A549 (cell line): ENCODE data around the gene NUB1. TPM values are rescaled to one million over a fixed set of nuclear protein-coding genes. Genes with fewer than 3 reads are reported as not detected.

ENCODE experiments used
- ATAC-seq, 2 experiments: fragments of 200-7000 bp in 1 of 2; fragments of >200 bp in 1 of 2; cut with Nextera tagmentation in 1 of 2; cut with Tn5 transposase in 1 of 2; 3 replicates each; pipeline versions ENCODE4 v1.8.0 to v1.9.1; 2018 to 2020; ENCODE audit warnings: mild to moderate bottlenecking in 1 of 2, moderate library complexity in 1 of 2
- CTCF ChIA-PET: fragments of 300-600 bp; sonication (Branson Sonifier 250); formaldehyde crosslinking; extraction: SDS; loops from one replicate; lab custom pipeline; 2021; ENCODE audit warnings: antibody characterized with exemption, inconsistent platforms; lab: Yijun Ruan, JAX
- POLR2A ChIA-PET: fragments of 350-600 bp; formaldehyde crosslinking; extraction: SDS; loops from one replicate; lab custom pipeline; 2021; ENCODE audit warnings: antibody characterized with exemption, inconsistent platforms; lab: Yijun Ruan, JAX
- DNase-seq, 2 experiments: peaks; one replicate each; pipeline versions ENCODE4 v3.0.0 to v3.0.0-alpha.2; 2011 to 2016; ENCODE audit warnings: low read depth in 1 of 2, low spot score in 1 of 2
- FAIRE-seq: peaks from 2 replicates; lab custom pipeline; 2011; peaks lifted over from hg19 to GRCh38; lab: Jason Lieb, UNC
- H3K27ac ChIP-seq, 2 experiments: fragments of >200 bp; sonication (Bioruptor Twin); formaldehyde crosslinking; 3 replicates each; pipeline ENCODE4 v1.5.1; 2016 to 2017
- H3K4me1 ChIP-seq: fragments of >200 bp; sonication (Bioruptor Twin); formaldehyde crosslinking; 3 replicates; pipeline ENCODE4 v1.6.1; 2016
- H3K4me2 ChIP-seq: fragments of >200 bp; sonication (Bioruptor Twin); formaldehyde crosslinking; 3 replicates; pipeline ENCODE4 v1.6.1; 2016
- H3K4me3 ChIP-seq: fragments of >200 bp; sonication (Bioruptor Twin); formaldehyde crosslinking; 3 replicates; pipeline ENCODE4 v1.5.1; 2016
- H3K9me3 ChIP-seq: fragments of >200 bp; sonication (Bioruptor Twin); formaldehyde crosslinking; 3 replicates; pipeline ENCODE4 v1.6.1; 2016
- BHLHE40 ChIP-seq: IDR thresholded peaks from 2 replicates; pipeline ENCODE4 v1.6.1; 2012; ENCODE audit warnings: low read depth, low read length, inconsistent platforms
- CBX2 ChIP-seq: fragments of 200-600 bp; sonication (generic); IDR thresholded peaks from 2 replicates; pipeline ENCODE4 v1.6.1; 2016; ENCODE audit warnings: low read depth, mild to moderate bottlenecking, borderline replicate concordance
- CHD2 ChIP-seq: fragments of 150-350 bp; IDR thresholded peaks from 2 replicates; pipeline ENCODE4 v1.6.1; 2014; ENCODE audit warnings: low read length; ENCODE audit not compliant: partially characterized antibody
- EHF ChIP-seq: fragments of 250-450 bp; sonication (Bioruptor Pico); IDR thresholded peaks from 2 replicates; pipeline ENCODE4 v1.5.0; 2020; ENCODE audit warnings: mild to moderate bottlenecking
- EP300 ChIP-seq, 2 experiments: fragments of >200 bp; sonication (Bioruptor Twin); formaldehyde crosslinking; IDR thresholded peaks; 2 replicates in 1 of 2; 3 replicates in 1 of 2; pipeline ENCODE4 v1.6.1; 2016 to 2017
- HDAC2 ChIP-seq: fragments of 200-600 bp; sonication (generic); IDR thresholded peaks from 2 replicates; pipeline ENCODE4 v1.6.1; 2016
- HOXA7 ChIP-seq: fragments of 250-450 bp; sonication (Bioruptor Pico); IDR thresholded peaks from 2 replicates; pipeline ENCODE4 v1.5.0; 2020; ENCODE audit warnings: mild to moderate bottlenecking, moderate library complexity
- HOXB13 ChIP-seq: fragments of 250-450 bp; sonication (Bioruptor Pico); IDR thresholded peaks from 2 replicates; pipeline ENCODE4 v1.5.0; 2020; ENCODE audit warnings: low read depth, mild to moderate bottlenecking, moderate library complexity
- HOXB5 ChIP-seq: fragments of 250-450 bp; sonication (Bioruptor Pico); IDR thresholded peaks from 2 replicates; pipeline ENCODE4 v1.5.0; 2020; ENCODE audit warnings: mild to moderate bottlenecking, moderate library complexity
- MAFK ChIP-seq: fragments of 450-650 bp; IDR thresholded peaks from 2 replicates; pipeline ENCODE4 v1.6.1; 2014; ENCODE audit not compliant: partially characterized antibody
- MYC ChIP-seq: IDR thresholded peaks from 2 replicates; pipeline ENCODE4 v1.6.1; 2012; ENCODE audit warnings: mild to moderate bottlenecking, inconsistent platforms, low read length, improper control_type of control experiment, borderline replicate concordance
- NFE2L2 ChIP-seq: fragments of 150-350 bp; conservative IDR thresholded peaks from 2 replicates; pipeline ENCODE4 v1.6.1; 2014; ENCODE audit warnings: low read length
- NPAS2 ChIP-seq: fragments of 250-450 bp; sonication (Bioruptor Pico); IDR thresholded peaks from 2 replicates; pipeline ENCODE4 v1.8.0; 2022; ENCODE audit warnings: mild to moderate bottlenecking, moderate library complexity, borderline replicate concordance
- PBX3 ChIP-seq: IDR thresholded peaks from 2 replicates; pipeline ENCODE4 v1.6.1; 2012
- PHF8 ChIP-seq: fragments of 200-600 bp; sonication (generic); IDR thresholded peaks from 2 replicates; pipeline ENCODE4 v1.6.1; 2016; ENCODE audit warnings: low read depth, mild to moderate bottlenecking, antibody characterized with exemption, moderate library complexity, borderline replicate concordance
- POLR2AphosphoS2 ChIP-seq: conservative IDR thresholded peaks from 2 replicates; pipeline ENCODE4 v1.6.1; 2012; ENCODE audit warnings: low read length, improper control_type of control experiment, inconsistent platforms
- RCOR1 ChIP-seq: fragments of 150-350 bp; IDR thresholded peaks from 2 replicates; pipeline ENCODE4 v1.6.1; 2014; ENCODE audit warnings: antibody characterized with exemption, low read length, low read depth
- SMC3 ChIP-seq: fragments of >200 bp; sonication (Bioruptor Twin); formaldehyde crosslinking; IDR thresholded peaks from 3 replicates; pipeline ENCODE4 v1.6.1; 2018; ENCODE audit warnings: inconsistent platforms
- TFCP2L1 ChIP-seq: fragments of 250-450 bp; sonication (Bioruptor Pico); IDR thresholded peaks from 2 replicates; pipeline ENCODE4 v1.5.0; 2021; ENCODE audit warnings: mild to moderate bottlenecking
- TP53 ChIP-seq: fragments of 250-450 bp; sonication (Bioruptor Pico); IDR thresholded peaks from 2 replicates; pipeline ENCODE4 v1.5.0; 2021; ENCODE audit warnings: mild to moderate bottlenecking, moderate library complexity
- USF2 ChIP-seq: fragments of 450-650 bp; IDR thresholded peaks from 2 replicates; pipeline ENCODE4 v1.6.1; 2014; ENCODE audit warnings: antibody characterized with exemption
- ZC3H11A ChIP-seq: fragments of 450-650 bp; IDR thresholded peaks from 2 replicates; pipeline ENCODE4 v1.6.1; 2014; ENCODE audit warnings: antibody characterized with exemption, mild to moderate bottlenecking
- ZFP36 ChIP-seq: fragments of 450-650 bp; IDR thresholded peaks from 2 replicates; pipeline ENCODE4 v1.6.1; 2014; ENCODE audit warnings: borderline replicate concordance; ENCODE audit not compliant: partially characterized antibody
- WGBS: methylation state at CpG from one replicate; pipeline ENCODE4 v1.1.6; 2017; ENCODE audit errors: missing lambda C conversion rate; 5-methylcytosine and 5-hydroxymethylcytosine counted together
- polyA plus RNA-seq, 4 experiments: library from polyadenylated mRNA; depleted of rRNA in 3 of 4; stranded (reverse); fragments of >200 nt; fragmentation: RNase III in 1 of 4; extraction: RNeasy Plus Mini Kit Qiagen cat#74134 plus additional on column Dnase treatment in 1 of 4; gene quantifications; 2 replicates in 3 of 4; 3 replicates in 1 of 4; pipeline ENCODE4 v1.2.3, GENCODE V29; 2011 to 2017
- TF ChIP-seq, protein P1 (sequence below): fragments of 250-450 bp; sonication (Bioruptor Pico); IDR thresholded peaks from 2 replicates; pipeline ENCODE4 v1.5.0; 2021; ENCODE audit warnings: mild to moderate bottlenecking, moderate library complexity, borderline replicate concordance
- TF ChIP-seq, protein P2 (sequence below): fragments of 250-450 bp; sonication (Bioruptor Pico); IDR thresholded peaks from 2 replicates; pipeline ENCODE4 v1.5.0; 2020; ENCODE audit warnings: low read depth, mild to moderate bottlenecking, moderate library complexity

NUB1 gene
- polyA plus RNA-seq, 2 of the 4 experiments (the other 2 are of a cell fraction) = 45.0 to 105 TPM

DNA sequence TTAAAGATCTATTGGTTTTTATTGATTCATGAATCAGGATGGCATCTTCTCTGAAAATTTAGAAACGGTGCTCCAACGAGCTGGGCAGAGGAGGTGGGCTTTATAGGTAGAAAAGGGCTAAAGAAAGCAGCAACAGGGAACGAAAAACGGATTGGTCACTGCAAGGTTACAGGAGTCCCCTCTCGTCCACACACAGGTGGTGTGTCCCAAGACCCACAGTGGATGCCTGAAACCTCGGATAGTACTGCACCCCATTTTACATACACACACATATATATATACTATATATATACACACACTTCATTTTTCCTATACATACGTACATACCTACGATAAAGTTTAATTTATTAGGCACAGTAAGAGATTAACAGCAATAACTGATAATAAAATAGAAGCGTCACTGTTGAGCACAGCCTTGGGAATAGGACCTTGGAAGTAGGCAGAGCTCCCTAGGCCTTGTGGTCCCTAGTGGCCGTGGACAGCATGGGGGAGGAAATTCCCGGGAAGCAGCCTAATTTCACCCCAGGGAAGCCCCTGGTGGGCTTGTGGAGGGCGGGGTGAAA lies 737 bp upstream of the NUB1 start:
- DNase-seq = no peak
- POLR2A ChIA-PET = interaction anchor here (0.7 to 1.6 kb wide), 11 partner anchors 12 to 519 kb away, joined by 3 to 10 read pairs (median 3); partner anchors contain the start of gene ABCF2
- Histone ChIP-seq H3K4me3 (peak overlapping the region; percentile 68), H3K4me2 (peak overlapping the region; percentile 61), H3K4me1 (peaks cover 18% of the 10 kb centered on the region), H3K9me3 (0 out of 3 replicates have a peak, but pooled peaks cover 2% of the 10 kb centered on the region), H3K27ac (peak overlapping the region; percentile 22 to 81; a peak in 4 of 6 replicates)
- FAIRE-seq = no peak
- ATAC-seq = peak in 1 of 2 experiments; percentile 62; a peak in 3 of 6 replicates
- CTCF ChIA-PET = interaction anchor here (1.3 to 9.1 kb wide), 5 partner anchors 10 to 25 kb away, joined by 6 to 50 read pairs (median 7); no protein-coding TSS in a partner anchor
- TF ChIP-seq EHF (CRISPR knock-in tag) (no peak), USF2 (no peak), PHF8 (no peak), HOXB5 (CRISPR knock-in tag) (no peak), SMC3 (no peak), MAFK (no peak), HOXB13 (no peak)
- WGBS = 60% methylated on average over 12 of the region's 12 CpGs

- POLR2A ChIA-PET = interaction anchor here (0.9 to 1.6 kb wide), 6 partner anchors 10 to 115 kb away, joined by 3 to 10 read pairs (median 4); partner anchors contain the start of gene ABCF2
- FAIRE-seq (no peak), ATAC-seq (no peak), DNase-seq (no peak)
- no peak for TF ChIP-seq RCOR1
- no peak for TF ChIP-seq SMC3
- no peak for TF ChIP-seq NPAS2 (CRISPR knock-in tag)
- TF ChIP-seq ZFP36 = no peak
- no peak for TF ChIP-seq HOXB13
- no peak for TF ChIP-seq HDAC2
- TF ChIP-seq PBX3 = no peak
- TF ChIP-seq ZC3H11A = no peak
- TF ChIP-seq TP53 (CRISPR knock-in tag) = no peak
- CTCF ChIA-PET = interaction anchor here (1.3 to 9.1 kb wide), 5 partner anchors 8 to 26 kb away, joined by 5 to 50 read pairs (median 7); no protein-coding TSS in a partner anchor
- Histone ChIP-seq H3K4me1 (peaks cover 31% of the 10 kb centered on the region), H3K4me2 (peak overlapping the region; percentile 89), H3K4me3 (peak overlapping the region; percentile 68), H3K9me3 (0 out of 3 replicates have a peak, but pooled peaks cover 2% of the 10 kb centered on the region), H3K27ac (peak overlapping the region; percentile 83 to 93)
- 1% methylated on average over 11 of the region's 11 CpGs for WGBS
These were observed 562 bp downstream of the NUB1 start for GRCh38 chr7:151342102-151342646.

- ChIA-PET CTCF (interaction anchor here (0.7 to 9.1 kb wide), 7 partner anchors 10 to 105 kb away, joined by 3 to 50 read pairs (median 5); no protein-coding TSS in a partner anchor), POLR2A (no interaction called here)
- FAIRE-seq (no peak), DNase-seq (no peak), ATAC-seq (no peak)
- Histone ChIP-seq H3K4me1 (peaks cover 37% of the 10 kb centered on the region), H3K4me3 (peak overlapping the region; percentile 68), H3K9me3 (0 out of 3 replicates have a peak, but pooled peaks cover 2% of the 10 kb centered on the region), H3K4me2 (peak overlapping the region; percentile 89), H3K27ac (peak overlapping the region; percentile 83 to 93; a peak in 4 of 6 replicates)
- 60% methylated on average over 8 of the region's 8 CpGs for WGBS
- TF ChIP-seq, protein P1, sequence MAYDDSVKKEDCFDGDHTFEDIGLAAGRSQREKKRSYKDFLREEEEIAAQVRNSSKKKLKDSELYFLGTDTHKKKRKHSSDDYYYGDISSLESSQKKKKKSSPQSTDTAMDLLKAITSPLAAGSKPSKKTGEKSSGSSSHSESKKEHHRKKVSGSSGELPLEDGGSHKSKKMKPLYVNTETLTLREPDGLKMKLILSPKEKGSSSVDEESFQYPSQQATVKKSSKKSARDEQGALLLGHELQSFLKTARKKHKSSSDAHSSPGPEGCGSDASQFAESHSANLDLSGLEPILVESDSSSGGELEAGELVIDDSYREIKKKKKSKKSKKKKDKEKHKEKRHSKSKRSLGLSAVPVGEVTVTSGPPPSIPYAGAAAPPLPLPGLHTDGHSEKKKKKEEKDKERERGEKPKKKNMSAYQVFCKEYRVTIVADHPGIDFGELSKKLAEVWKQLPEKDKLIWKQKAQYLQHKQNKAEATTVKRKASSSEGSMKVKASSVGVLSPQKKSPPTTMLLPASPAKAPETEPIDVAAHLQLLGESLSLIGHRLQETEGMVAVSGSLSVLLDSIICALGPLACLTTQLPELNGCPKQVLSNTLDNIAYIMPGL (CRISPR knock-in tag) = no peak
- no peak for TF ChIP-seq CHD2
- no peak for TF ChIP-seq POLR2AphosphoS2
- no peak for TF ChIP-seq MYC
- TF ChIP-seq BHLHE40 = no peak
- TF ChIP-seq EP300 (IDR thresholded peaks at IDR 0.05) = no peak
- TF ChIP-seq TFCP2L1 (CRISPR knock-in tag) = no peak
- no peak for TF ChIP-seq EHF (CRISPR knock-in tag)
- no peak for TF ChIP-seq NFE2L2
- TF ChIP-seq CBX2 = no peak
- no peak for TF ChIP-seq HOXA7
- TF ChIP-seq, protein P2, sequence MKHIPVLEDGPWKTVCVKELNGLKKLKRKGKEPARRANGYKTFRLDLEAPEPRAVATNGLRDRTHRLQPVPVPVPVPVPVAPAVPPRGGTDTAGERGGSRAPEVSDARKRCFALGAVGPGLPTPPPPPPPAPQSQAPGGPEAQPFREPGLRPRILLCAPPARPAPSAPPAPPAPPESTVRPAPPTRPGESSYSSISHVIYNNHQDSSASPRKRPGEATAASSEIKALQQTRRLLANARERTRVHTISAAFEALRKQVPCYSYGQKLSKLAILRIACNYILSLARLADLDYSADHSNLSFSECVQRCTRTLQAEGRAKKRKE = no peak
These were observed 1.2 kb downstream of the NUB1 start for GRCh38 chr7:151342811-151343210.
